Stomach (tissue), 9 donors: ENCODE data around the gene NFKBIZ. TPM values are rescaled to one million over a fixed set of nuclear protein-coding genes. Genes with fewer than 3 reads are reported as not detected.
"Not testable (repeated sequence)": the region's sequence is repeated elsewhere in the genome, so short reads cannot be mapped to it uniquely, and the experiment has no call there.

Experiments used
- DNase-seq, 2 donors: peaks; one replicate each; pipeline versions ENCODE4 v3.0.0 to v3.0.0-alpha.2; 2013 to 2019
- H3K27ac ChIP-seq, 5 donors: fragments of 200-600 bp in 4 of 5; sonication (generic) in 4 of 5; one replicate each; pipeline ENCODE4 v1.5.1; 2013 to 2019; ENCODE audit warnings: mild to moderate bottlenecking in 1 of 5, moderate library complexity in 1 of 5
- H3K27me3 ChIP-seq, 3 donors: fragments of 200-600 bp; sonication (generic); one replicate each; pipeline ENCODE4 v1.5.1; 2017 to 2019; ENCODE audit warnings: mixed run types in 1 of 3
- H3K36me3 ChIP-seq, 4 donors: fragments of 200-600 bp; sonication (generic); 1 replicate in 3 of 4; 2 replicates in 1 of 4; pipeline ENCODE4 v1.5.1; 2016 to 2019
- H3K4me1 ChIP-seq, 4 donors: fragments of 200-600 bp; sonication (generic); one replicate each; pipeline ENCODE4 v1.5.1; 2016 to 2019
- H3K4me3 ChIP-seq, 4 donors: fragments of 200-600 bp; sonication (generic) in 3 of 4; one replicate each; pipeline ENCODE4 v1.5.1; 2016 to 2019; ENCODE audit warnings: mild to moderate bottlenecking in 1 of 4
- H3K9me3 ChIP-seq, 4 donors: fragments of 200-600 bp; sonication (generic); one replicate each; pipeline ENCODE4 v1.5.1; 2016 to 2019
- EP300 ChIP-seq: sonication (generic); formaldehyde crosslinking; IDR thresholded peaks from one replicate; pipeline ENCODE4 v1.6.1; 2017; ENCODE audit warnings: antibody characterized with exemption
- POLR2A ChIP-seq, 4 donors: fragments of 450-650 bp; IDR thresholded peaks; one replicate each; pipeline ENCODE4 v1.6.1; 2016; ENCODE audit warnings: antibody characterized with exemption in 4 of 4, control low read depth in 2 of 4, mild to moderate bottlenecking in 1 of 4, moderate library complexity in 1 of 4
- POLR2AphosphoS5 ChIP-seq, 3 donors: sonication (generic); formaldehyde crosslinking; IDR thresholded peaks; one replicate each; pipeline ENCODE4 v1.6.1; 2016; ENCODE audit warnings: antibody characterized with exemption in 3 of 3
- WGBS, 5 donors: extraction: QIAGEN DNeasy Blood & Tissue Kit in 3 of 5; methylation state at CpG; one replicate each; pipeline versions ENCODE4 v1.1.5 to v1.1.7; 2013 to 2018; 5-methylcytosine and 5-hydroxymethylcytosine counted together
- intact Hi-C: fragments of 100-400 bp; cut with DNase I; formaldehyde crosslinking; loops from one replicate; pipeline ENCODE4 v1.15.1; 2023; ENCODE audit warnings: low total_unique reads
- polyA plus RNA-seq, 3 donors: library from polyadenylated mRNA; stranded (reverse); fragments of 200-250 nt; gene quantifications; one replicate each; pipeline ENCODE4 v1.2.3, GENCODE V29; 2013
- total RNA-seq, 5 donors: library from RNA; depleted of rRNA; stranded (reverse); fragments of >200 nt; gene quantifications; one replicate each; pipeline versions ENCODE4 v1.1.0 to v1.2.3, GENCODE V29; 2014 to 2016
- TF ChIP-seq, protein P1 (sequence below), 7 experiments: fragments of 450-650 bp in 4 of 7; fragments of 200-600 bp in 3 of 7; sonication (generic) in 3 of 7; IDR thresholded peaks; one replicate each; pipeline ENCODE4 v1.5.1; 2016 to 2019; ENCODE audit warnings: antibody characterized with exemption in 7 of 7, control low read depth in 2 of 7, mild to moderate bottlenecking in 1 of 7
- donor health status: healthy with polysubstance abuse.
- donor health status: Bipolar disorder and iron deficiency.
- donor health status: healthy.

Gene NFKBIZ
- total and polyA plus RNA-seq, 8 donors, result 11.5 to 199 (median 52.7) TPM

DNA sequence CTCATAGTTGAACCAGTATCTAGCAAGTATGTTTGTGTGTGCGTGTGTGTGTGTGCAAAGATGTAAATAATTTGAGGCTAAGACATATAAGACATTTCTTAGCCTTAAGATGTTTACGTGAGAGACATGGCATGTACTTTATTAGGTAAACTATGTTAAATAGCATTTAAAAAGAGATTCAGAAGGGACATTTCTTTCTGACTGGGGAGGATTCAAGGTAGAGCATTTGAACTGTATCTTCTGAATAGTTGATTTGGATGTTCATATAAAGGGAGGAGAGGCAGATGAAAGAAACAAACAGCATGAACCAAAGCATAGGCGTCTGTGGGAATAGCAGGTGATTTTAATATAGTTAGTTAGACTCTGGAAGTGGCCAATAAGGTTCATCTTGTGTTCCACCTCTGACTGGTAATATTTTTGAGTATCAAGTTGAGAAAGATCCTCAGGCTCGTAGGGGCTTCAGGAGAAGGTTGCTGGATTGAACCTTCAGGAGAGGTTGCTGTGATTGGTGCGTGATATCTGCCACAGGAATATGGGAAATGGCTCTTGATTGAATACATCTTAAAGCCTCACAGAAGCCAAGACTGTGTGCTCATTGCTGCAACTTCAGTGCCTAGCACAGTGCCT lies 12.6 kb downstream of the NFKBIZ start:
- Histone ChIP-seq H3K4me3 (no peak overlapping the region), H3K36me3 (peaks cover 37 to 61% (median 55%) of the 10 kb centered on the region in 4 donors), H3K9me3 (no peaks in the 10 kb centered on the region), H3K27me3 (no peaks in the 10 kb centered on the region), H3K4me1 (peaks cover 6 to 60% (median 13%) of the 10 kb centered on the region in 4 donors), H3K27ac (peak overlapping the region in 2 of 5 donors; percentile 11 to 21)
- 70 to 84% (median 76%) methylated on average over 5 of the region's 5 CpGs for WGBS, 5 donors
- TF ChIP-seq, protein P1, sequence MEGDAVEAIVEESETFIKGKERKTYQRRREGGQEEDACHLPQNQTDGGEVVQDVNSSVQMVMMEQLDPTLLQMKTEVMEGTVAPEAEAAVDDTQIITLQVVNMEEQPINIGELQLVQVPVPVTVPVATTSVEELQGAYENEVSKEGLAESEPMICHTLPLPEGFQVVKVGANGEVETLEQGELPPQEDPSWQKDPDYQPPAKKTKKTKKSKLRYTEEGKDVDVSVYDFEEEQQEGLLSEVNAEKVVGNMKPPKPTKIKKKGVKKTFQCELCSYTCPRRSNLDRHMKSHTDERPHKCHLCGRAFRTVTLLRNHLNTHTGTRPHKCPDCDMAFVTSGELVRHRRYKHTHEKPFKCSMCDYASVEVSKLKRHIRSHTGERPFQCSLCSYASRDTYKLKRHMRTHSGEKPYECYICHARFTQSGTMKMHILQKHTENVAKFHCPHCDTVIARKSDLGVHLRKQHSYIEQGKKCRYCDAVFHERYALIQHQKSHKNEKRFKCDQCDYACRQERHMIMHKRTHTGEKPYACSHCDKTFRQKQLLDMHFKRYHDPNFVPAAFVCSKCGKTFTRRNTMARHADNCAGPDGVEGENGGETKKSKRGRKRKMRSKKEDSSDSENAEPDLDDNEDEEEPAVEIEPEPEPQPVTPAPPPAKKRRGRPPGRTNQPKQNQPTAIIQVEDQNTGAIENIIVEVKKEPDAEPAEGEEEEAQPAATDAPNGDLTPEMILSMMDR (IDR thresholded peaks at IDR 0.05), result no peak
- TF ChIP-seq EP300 (no peak), POLR2A (IDR thresholded peaks at IDR 0.05) (no peak), POLR2AphosphoS5 (IDR thresholded peaks at IDR 0.05) (no peak)
- no peak for DNase-seq
- intact Hi-C loops, result no loop called here

DNA sequence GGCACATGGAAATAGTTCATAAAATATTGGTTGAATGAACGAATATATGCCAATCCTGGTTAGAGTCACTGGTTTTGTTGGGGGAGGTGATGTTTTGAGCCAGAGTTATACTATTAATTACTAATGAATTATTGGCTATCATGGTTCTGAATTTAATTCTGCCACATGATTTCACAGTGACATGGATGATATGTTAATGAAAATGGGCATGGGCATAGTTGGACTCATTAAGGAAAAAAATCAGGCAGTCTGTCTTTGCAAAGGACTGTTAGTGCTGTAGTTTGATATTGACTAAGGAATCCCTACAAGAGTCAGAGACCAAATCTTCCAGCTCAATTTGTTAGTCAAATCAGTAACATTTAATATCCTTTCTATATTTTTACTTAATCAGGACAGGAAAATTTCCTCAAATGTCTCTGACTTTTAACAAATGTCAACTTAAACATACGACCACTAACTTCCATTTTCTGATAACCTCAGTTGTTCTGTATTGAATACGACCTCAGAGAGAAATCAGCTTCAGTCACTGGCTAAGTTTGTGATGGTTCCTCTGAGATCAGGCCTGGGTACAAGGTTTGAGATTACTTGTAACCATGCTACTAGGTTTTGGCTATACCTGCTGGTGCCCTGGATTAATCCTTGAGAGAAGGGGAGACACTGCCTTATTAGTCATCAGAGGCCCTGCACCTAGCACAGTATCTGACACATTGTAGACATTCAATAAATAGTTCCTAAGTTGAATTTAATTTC lies 13.3 kb downstream of the NFKBIZ start:
- Histone ChIP-seq H3K27me3 (no peaks in the 10 kb centered on the region), H3K4me3 (no peak overlapping the region), H3K36me3 (peaks cover 30 to 54% (median 48%) of the 10 kb centered on the region in 4 donors), H3K27ac (peak overlapping the region in 2 of 5 donors; percentile 11 to 21), H3K9me3 (no peaks in the 10 kb centered on the region), H3K4me1 (peaks cover 0 to 53% (median 7%) of the 10 kb centered on the region in 4 donors)
- TF ChIP-seq EP300 (no peak), POLR2AphosphoS5 (IDR thresholded peaks at IDR 0.05) (peak in 1 of 3 donors; percentile 14)
- TF ChIP-seq, protein P1 (IDR thresholded peaks at IDR 0.05), result no peak
- DNase-seq, result no peak
- 61 to 74% (median 63%) methylated on average over 3 of the region's 3 CpGs for WGBS, 5 donors
- intact Hi-C loops, result no loop called here

DNA sequence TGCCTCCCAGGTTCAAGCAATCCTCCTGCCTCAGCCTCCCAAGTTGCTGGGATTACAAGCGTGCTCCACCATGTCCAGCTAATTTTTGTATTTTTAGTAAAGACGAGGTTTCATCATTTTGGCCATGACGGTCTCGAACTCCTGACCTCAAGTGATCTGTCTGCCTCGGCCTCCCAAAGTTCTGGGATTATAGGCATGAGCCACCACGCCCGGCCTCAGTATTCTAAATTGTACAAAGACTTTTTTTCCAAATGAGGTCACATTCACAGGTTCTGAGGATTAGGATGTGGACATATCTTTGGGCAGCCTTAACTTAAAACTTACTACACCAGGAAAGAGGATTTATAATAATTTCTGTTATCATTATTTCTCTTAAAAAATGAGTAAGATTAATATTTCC lies 15.6 kb downstream of the NFKBIZ start:
- intact Hi-C loops, H3K9me3 ChIP-seq, H3K4me3 ChIP-seq, H3K27ac ChIP-seq, DNase-seq, H3K27me3 ChIP-seq: not testable (repeated sequence)
- WGBS, 5 donors, result 86 to 96% (median 93%) methylated on average over 7 of the region's 7 CpGs
- Histone ChIP-seq H3K4me1 (peaks cover 4 to 49% (median 8%) of the 10 kb centered on the region in 4 donors), H3K36me3 (peaks cover 9 to 31% (median 25%) of the 10 kb centered on the region in 4 donors)

DNA sequence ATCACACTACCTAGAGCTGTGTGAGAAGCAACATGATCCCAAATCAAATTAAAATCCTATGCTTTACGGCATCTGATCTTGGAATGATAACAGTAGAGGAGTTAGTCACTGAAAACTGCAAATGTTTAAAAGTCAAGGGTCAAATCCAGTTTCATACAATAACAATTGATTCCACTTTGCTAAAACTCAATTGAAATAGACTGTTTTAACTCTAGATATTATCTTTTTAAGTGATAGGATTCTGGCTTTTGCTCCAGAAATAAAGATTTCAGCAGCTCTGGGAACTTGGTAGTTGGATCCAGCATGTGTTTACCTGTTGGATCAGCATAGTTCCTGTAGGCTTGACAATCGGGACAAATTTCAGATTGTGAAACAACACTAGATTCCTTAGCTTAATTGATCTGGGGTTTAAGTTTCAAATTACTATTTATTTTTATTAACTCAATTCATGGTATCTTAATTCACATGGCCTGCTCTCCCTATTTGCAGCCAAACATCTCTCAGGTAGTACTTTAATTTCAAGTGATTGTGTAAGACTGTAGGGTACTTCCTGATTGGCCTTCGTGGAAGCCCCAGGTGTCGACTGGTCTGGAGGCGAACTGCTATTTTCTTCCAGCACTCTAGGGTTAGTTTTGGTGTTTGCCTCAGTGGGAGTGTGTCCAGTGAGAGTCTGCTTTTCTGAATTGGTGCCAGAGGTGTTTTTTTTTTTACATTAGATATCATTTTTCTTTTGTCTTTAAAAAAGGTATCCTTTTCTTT lies 16.6 kb downstream of the NFKBIZ start:
- H3K9me3 ChIP-seq, result no peaks in the 10 kb centered on the region
- no peak for DNase-seq
- H3K4me3 ChIP-seq, result no peak overlapping the region
- peak overlapping the region in 1 of 5 donors; percentile 47 for H3K27ac ChIP-seq
- no peaks in the 10 kb centered on the region for H3K27me3 ChIP-seq
- H3K36me3 ChIP-seq, result peaks cover 0 to 21% (median 15%) of the 10 kb centered on the region in 4 donors
- intact Hi-C loops, result no loop called here
- TF ChIP-seq, protein P1 (IDR thresholded peaks at IDR 0.05), result no peak
- peak in 1 of 3 donors; percentile 14 for TF ChIP-seq POLR2AphosphoS5 (IDR thresholded peaks at IDR 0.05)
- WGBS, 5 donors, result 29 to 48% (median 42%) methylated on average over 5 of the region's 5 CpGs
- peaks cover 4 to 40% (median 8%) of the 10 kb centered on the region in 4 donors for H3K4me1 ChIP-seq
